ENCODE results near the gene ANGEL1.

GRCh38 chr14:76808011-76808410, 4.7 kb downstream of the ANGEL1 start:
- TF ChIP-seq REST (IDR thresholded peaks at IDR 0.05; ENCODE audit: unreplicated experiment) (no peak), CTCF (conservative IDR thresholded peaks at IDR 0.05; ENCODE audit: low read depth in 2 of 2) (no peak), POLR2AphosphoS5 (IDR thresholded peaks at IDR 0.05; ENCODE audit: low read depth) (no peak), CREB1 (CRISPR knock-in tag; IDR thresholded peaks at IDR 0.05; ENCODE audit: low read depth) (no peak)
